Heart right ventricle (tissue), 16 donors: ENCODE data around the gene COA8. TPM values are rescaled to one million over a fixed set of nuclear protein-coding genes. Genes with fewer than 3 reads are reported as not detected.

ENCODE experiments used
- ATAC-seq, 8 donors: fragments of 200-7000 bp; cut with Tn5 transposase; one replicate each; pipeline ENCODE4 v1.9.1; 2020; ENCODE audit warnings: mild to moderate bottlenecking in 8 of 8, moderate library complexity in 8 of 8, moderate number of reproducible peaks in 1 of 8
- DNase-seq, 2 donors: peaks; one replicate each; pipeline ENCODE4 v3.0.0-alpha.2; 2020
- H3K27ac ChIP-seq, 10 donors: fragments of 200-600 bp; sonication (generic) in 2 of 10; one replicate each; pipeline versions ENCODE4 v1.5.0 to v1.8.0; 2020 to 2022; ENCODE audit warnings: mild to moderate bottlenecking in 3 of 10
- H3K27me3 ChIP-seq, 7 donors: fragments of 200-600 bp; one replicate each; pipeline ENCODE4 v1.8.0; 2021 to 2022; ENCODE audit warnings: mild to moderate bottlenecking in 2 of 7
- H3K36me3 ChIP-seq, 9 donors: fragments of 200-600 bp; sonication (generic) in 1 of 9; one replicate each; pipeline versions ENCODE4 v1.5.0 to v1.8.0; 2020 to 2022; ENCODE audit warnings: mild to moderate bottlenecking in 2 of 9
- H3K4me1 ChIP-seq, 9 donors: fragments of 200-600 bp; sonication (generic) in 1 of 9; one replicate each; pipeline versions ENCODE4 v1.5.0 to v1.8.0; 2020 to 2022; ENCODE audit warnings: mild to moderate bottlenecking in 4 of 9
- H3K4me3 ChIP-seq, 10 donors: fragments of 200-600 bp; sonication (generic) in 2 of 10; one replicate each; pipeline versions ENCODE4 v1.5.0 to v1.8.0; 2020 to 2022; ENCODE audit warnings: mild to moderate bottlenecking in 7 of 10, moderate library complexity in 2 of 10
- H3K9me3 ChIP-seq, 11 donors: fragments of 200-600 bp in 10 of 11; sonication (generic) in 2 of 11; one replicate each; pipeline versions ENCODE4 v1.5.0 to v1.8.0; 2013 to 2022; ENCODE audit warnings: mild to moderate bottlenecking in 2 of 11, control low read depth in 1 of 11, moderate library complexity in 1 of 11
- CTCF ChIP-seq, 9 donors: fragments of 200-600 bp; sonication (generic) in 2 of 9; IDR thresholded peaks; one replicate each; pipeline versions ENCODE4 v1.5.0 to v1.8.0; 2021 to 2022; ENCODE audit warnings: antibody characterized with exemption in 9 of 9, mild to moderate bottlenecking in 5 of 9, moderate library complexity in 1 of 9
- WGBS, 2 donors: extraction: QIAGEN DNeasy Blood & Tissue Kit; methylation state at CpG; one replicate each; pipeline ENCODE4 v1.1.7; 2013; ENCODE audit warnings: inconsistent platforms in 1 of 2; 5-methylcytosine and 5-hydroxymethylcytosine counted together
- intact Hi-C, 10 donors: fragments of 100-400 bp; cut with DNase I; formaldehyde crosslinking; loops; one replicate each; pipeline versions ENCODE4 v1.11.1 to v1.14.2; 2022
- polyA plus RNA-seq, 2 donors: library from polyadenylated mRNA; stranded (reverse); fragments of 200-250 nt; gene quantifications; one replicate each; pipeline ENCODE4 v1.2.3, GENCODE V29; 2013
- total RNA-seq, 10 donors: library from RNA; stranded (reverse); fragmentation: NEBNext Ultra II Directional in 3 of 10; extraction: Animal tissue kit (Norgen Biotek cat#: 25700) in 3 of 10; gene quantifications; one replicate each; pipeline versions ENCODE4 v1.2.1 to v1.2.4, GENCODE V29; 2021 to 2023
- donor health status: Arrhythmogenic right ventricular cardiomyopathy.
- donor health status: ischemic (EF 13 %, LVEDD 7.1; RV severe dilation, severe dysfunction).
- donor health status: healthy with polysubstance abuse.
- donor health status: DM: no; HTN: yes; CAD: no.
- donor health status: DM: no; HTN: no; CAD: no.
- donor health status: ischemic (EF 25% LVEDD 6.9; RV normal size, moderate dysfunction).
- donor health status: ischemic (EF 25% LVEDD 5.7; RV mildly dilated, moderate dysfunction).
- donor health status: healthy.
- donor health status: DM: yes; HTN: yes; CAD: no.
- donor health status: Ischemic cardiomyopathy.
- donor health status: ischemic (EF 35%, LVEDD 5.7; RV mildly dilated, moderate dysfunction).
- donor health status: nonischemic (EF 11% LVEDD 7.7; RV severe dilation, severe dysfunction).
- donor health status: DM: yes; HTN: yes; CAD: no.
- donor health status: PGD.
- donor health status: ischemic (EF 29% LVEDD 5.4; RV normal size, mild dysfunction).
- donor health status: nonischemic (EF 23%, LVEDD 6.1; RV moderate dilation, normal function).

COA8 gene
- total and polyA plus RNA-seq, 12 donors: 33.3 to 141 (median 43.8) TPM

- DNase-seq (no peak), ATAC-seq (no peak)
- Histone ChIP-seq H3K4me1 (peaks cover 38 to 83% (median 65%) of the 10 kb centered on the region in 9 donors), H3K27me3 (no peaks in the 10 kb centered on the region), H3K36me3 (no peaks in the 10 kb centered on the region), H3K27ac (no peak overlapping the region), H3K9me3 (no peaks in the 10 kb centered on the region), H3K4me3 (no peak overlapping the region)
- intact Hi-C loops: loop anchor here (1.0 to 5.0 kb wide), 5 partner anchors 27 to 207 kb away; no protein-coding TSS in a partner anchor
- WGBS, 2 donors: 83 to 88% methylated on average over 27 of the region's 27 CpGs
- TF ChIP-seq CTCF (IDR thresholded peaks at IDR 0.05): no peak
These were observed 16.7 kb upstream of the COA8 start for GRCh38 chr14:103545915-103546651.

- H3K27ac ChIP-seq: no peak overlapping the region
- H3K36me3 ChIP-seq: no peaks in the 10 kb centered on the region
- no peaks in the 10 kb centered on the region for H3K27me3 ChIP-seq
- H3K4me3 ChIP-seq: no peak overlapping the region
- DNase-seq (peak; percentile 69 to 81), ATAC-seq (peak in 7 of 8 donors; percentile 11 to 42 (median 20))
- H3K4me1 ChIP-seq: peaks cover 39 to 83% (median 65%) of the 10 kb centered on the region in 9 donors
- 26 to 32% methylated on average over 21 of the region's 21 CpGs for WGBS, 2 donors
- intact Hi-C loops: loop anchor here (1.0 to 5.0 kb wide), 5 partner anchors 28 to 208 kb away; no protein-coding TSS in a partner anchor
- no peaks in the 10 kb centered on the region for H3K9me3 ChIP-seq
- peak; percentile 78 to 95 (median 91) for TF ChIP-seq CTCF (IDR thresholded peaks at IDR 0.05)
These were observed 15.9 kb upstream of the COA8 start for GRCh38 chr14:103546652-103547454.

GRCh38 chr14:103547455-103547940 is 15.3 kb upstream of the COA8 start:
- intact Hi-C loops: loop anchor here in 9 of 10 donors (2.0 to 5.0 kb wide), 2 partner anchors 29 to 45 kb away; no protein-coding TSS in a partner anchor

More at GRCh38 chr14:103547455-103547940, 15.3 kb upstream of the COA8 start:
- H3K9me3 ChIP-seq: no peaks in the 10 kb centered on the region
- no peak for ATAC-seq
- no peak overlapping the region for H3K27ac ChIP-seq
- H3K27me3 ChIP-seq: no peaks in the 10 kb centered on the region
- H3K36me3 ChIP-seq: no peaks in the 10 kb centered on the region
- no peak for TF ChIP-seq CTCF (IDR thresholded peaks at IDR 0.05)
- H3K4me3 ChIP-seq: no peak overlapping the region
- DNase-seq: no peak
- H3K4me1 ChIP-seq: peaks cover 39 to 83% (median 65%) of the 10 kb centered on the region in 9 donors
- WGBS, 2 donors: 88 to 90% methylated on average over 11 of the region's 11 CpGs
